Fibroblast of the aortic adventitia (primary cell): ENCODE results near the gene GSC. TPM values are rescaled to one million over a fixed set of nuclear protein-coding genes. Genes with fewer than 3 reads are reported as not detected.

Experiments used
- DNase-seq: peaks from one replicate; pipeline ENCODE4 v3.0.0-alpha.2; 2010; ENCODE audit warnings: low read depth
- H3K4me3 ChIP-seq: 2 replicates; pipeline ENCODE4 v1.5.1; 2011; ENCODE audit warnings: low read depth, mild to moderate bottlenecking, control low read depth, low read length, moderate library complexity
- total RNA-seq: library from RNA; depleted of rRNA; stranded (reverse); fragments of >200 nt; gene quantifications from 2 replicates; pipeline ENCODE4 v1.2.3, GENCODE V29; 2012; ENCODE audit warnings: low replicate concordance
- TF ChIP-seq, protein P1 (sequence below): IDR thresholded peaks from 2 replicates; pipeline ENCODE4 v1.5.1; 2011; ENCODE audit warnings: mild to moderate bottlenecking, low read length, control low read depth, inconsistent platforms; ENCODE audit not compliant: insufficient read depth

The GSC gene
- total RNA-seq, 1 donor: 2.1 TPM

DNA sequence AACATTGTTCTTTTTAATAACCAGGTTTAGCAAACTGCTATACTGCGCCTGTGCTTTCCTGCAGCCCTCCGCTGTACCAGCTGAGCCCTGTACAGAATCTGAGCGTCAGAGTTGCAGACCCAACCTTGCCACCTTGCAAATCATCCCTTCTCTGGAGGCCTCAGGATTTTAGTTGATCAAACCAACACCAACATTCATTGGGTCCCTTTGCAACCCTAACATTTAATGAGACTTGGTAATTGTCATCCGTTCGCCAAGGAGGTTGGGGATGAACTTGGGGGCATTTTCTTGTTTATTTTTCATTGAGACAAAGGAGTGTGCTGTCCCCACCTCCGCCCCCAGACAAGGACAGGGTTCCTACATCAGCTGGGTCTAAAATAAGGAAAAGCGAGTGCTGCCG, 2.6 kb upstream of the GSC start:
- H3K4me3 ChIP-seq: no peak overlapping the region
- DNase-seq: no peak
- TF ChIP-seq, protein P1, sequence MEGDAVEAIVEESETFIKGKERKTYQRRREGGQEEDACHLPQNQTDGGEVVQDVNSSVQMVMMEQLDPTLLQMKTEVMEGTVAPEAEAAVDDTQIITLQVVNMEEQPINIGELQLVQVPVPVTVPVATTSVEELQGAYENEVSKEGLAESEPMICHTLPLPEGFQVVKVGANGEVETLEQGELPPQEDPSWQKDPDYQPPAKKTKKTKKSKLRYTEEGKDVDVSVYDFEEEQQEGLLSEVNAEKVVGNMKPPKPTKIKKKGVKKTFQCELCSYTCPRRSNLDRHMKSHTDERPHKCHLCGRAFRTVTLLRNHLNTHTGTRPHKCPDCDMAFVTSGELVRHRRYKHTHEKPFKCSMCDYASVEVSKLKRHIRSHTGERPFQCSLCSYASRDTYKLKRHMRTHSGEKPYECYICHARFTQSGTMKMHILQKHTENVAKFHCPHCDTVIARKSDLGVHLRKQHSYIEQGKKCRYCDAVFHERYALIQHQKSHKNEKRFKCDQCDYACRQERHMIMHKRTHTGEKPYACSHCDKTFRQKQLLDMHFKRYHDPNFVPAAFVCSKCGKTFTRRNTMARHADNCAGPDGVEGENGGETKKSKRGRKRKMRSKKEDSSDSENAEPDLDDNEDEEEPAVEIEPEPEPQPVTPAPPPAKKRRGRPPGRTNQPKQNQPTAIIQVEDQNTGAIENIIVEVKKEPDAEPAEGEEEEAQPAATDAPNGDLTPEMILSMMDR: no peak

- TF ChIP-seq, protein P1: no peak
- no peak overlapping the region for H3K4me3 ChIP-seq
Measured at GRCh38 chr14:94771906-94772490, 2.1 kb upstream of the GSC start.

GRCh38 chr14:94771158-94771905, 1.4 kb upstream of the GSC start:
- TF ChIP-seq, protein P1: no peak
- H3K4me3 ChIP-seq: no peak overlapping the region
- DNase-seq: no peak

More at GRCh38 chr14:94771906-94772490, 2.1 kb upstream of the GSC start:
- DNase-seq: no peak

DNA sequence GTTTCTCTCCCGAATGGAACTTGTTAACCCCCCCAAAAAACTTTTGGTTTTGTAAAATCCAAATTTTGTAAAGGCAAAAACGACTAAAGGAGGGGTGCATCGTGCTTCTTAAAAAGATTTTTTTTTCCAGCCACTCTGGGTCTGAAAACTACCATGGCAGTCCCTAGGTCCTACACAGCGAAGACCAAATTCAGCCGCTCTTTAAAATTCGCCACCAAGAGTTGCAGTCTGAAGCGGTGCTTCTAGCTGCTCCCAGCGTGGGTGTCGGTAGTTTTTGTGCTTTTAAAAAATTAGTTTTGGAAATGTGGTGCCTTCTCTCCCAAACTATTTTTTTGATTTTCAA, 873 bp upstream of the GSC start:
- DNase-seq: no peak
- TF ChIP-seq, protein P1: no peak
- H3K4me3 ChIP-seq: no peak overlapping the region

DNA sequence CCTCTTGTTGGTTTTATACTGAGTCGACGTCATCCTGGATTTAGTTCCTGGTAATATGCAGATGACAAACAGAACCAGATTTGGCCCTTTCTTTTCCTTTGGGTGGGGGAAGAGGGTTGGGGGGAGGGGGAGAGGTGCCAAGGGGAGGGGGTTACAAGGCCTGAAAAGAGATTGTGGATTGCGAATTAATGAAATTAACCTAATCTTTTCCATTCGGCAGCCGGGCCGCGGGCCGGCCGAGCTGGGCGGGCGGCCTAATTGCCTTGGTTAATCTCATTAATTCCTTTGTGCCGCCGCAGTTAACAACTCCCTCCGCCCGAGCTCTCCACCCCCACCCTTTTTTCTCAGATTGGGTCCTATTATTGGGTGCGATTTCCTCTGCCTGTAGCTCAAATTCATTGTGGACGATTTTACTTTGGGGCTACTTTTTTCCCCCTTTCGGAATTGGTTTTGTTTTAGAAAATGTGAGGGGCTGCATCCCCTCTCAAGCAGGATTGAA, 387 bp upstream of the GSC start:
- peak overlapping the region; percentile 61 for H3K4me3 ChIP-seq
- peak; percentile 49 for DNase-seq
- TF ChIP-seq, protein P1: no peak

- peak overlapping the region; percentile 61 for H3K4me3 ChIP-seq
- TF ChIP-seq, protein P1: no peak
- no peak for DNase-seq
Measured at GRCh38 chr14:94768521-94769390, 1.2 kb downstream of the GSC start.
